ENCODE data around the gene C12orf50. TPM values are rescaled to one million over a fixed set of nuclear protein-coding genes. Genes with fewer than 3 reads are reported as not detected.
"Not testable (repeated sequence)": the region's sequence is repeated elsewhere in the genome, so short reads cannot be mapped to it uniquely, and the experiment has no call there.

The C12orf50 gene
- total and polyA plus RNA-seq, 11 donors = 0.06 to 0.10 (median 0.08) TPM; not detected in 8

- Histone ChIP-seq H3K9me3 (no peaks in the 10 kb centered on the region), H3K4me3 (no peak overlapping the region), H3K4me1 (no peaks in the 10 kb centered on the region), H3K27me3 (no peaks in the 10 kb centered on the region), H3K36me3 (no peaks in the 10 kb centered on the region), H3K27ac (no peak overlapping the region)
- TF ChIP-seq CTCF (IDR thresholded peaks at IDR 0.05) = no peak
- intact Hi-C loops (cut with DNase I) = no loop called here
- ATAC-seq = no peak
- 56 to 75% (median 69%) methylated on average over 2 of the region's 2 CpGs for WGBS, 4 donors
- no peak for DNase-seq
These were observed 68.6 kb downstream of the C12orf50 start for GRCh38 chr12:87960566-87960965.

GRCh38 chr12:87954028-87954427 lies 75.2 kb downstream of the C12orf50 start:
- H3K36me3 ChIP-seq; ATAC-seq; H3K4me3 ChIP-seq; intact Hi-C loops (cut with DNase I); DNase-seq; H3K27me3 ChIP-seq; H3K4me1 ChIP-seq; H3K27ac ChIP-seq; H3K9me3 ChIP-seq: not testable (repeated sequence)
- WGBS, 4 donors = 92 to 96% (median 95%) methylated on average over 7 of the region's 7 CpGs

DNA sequence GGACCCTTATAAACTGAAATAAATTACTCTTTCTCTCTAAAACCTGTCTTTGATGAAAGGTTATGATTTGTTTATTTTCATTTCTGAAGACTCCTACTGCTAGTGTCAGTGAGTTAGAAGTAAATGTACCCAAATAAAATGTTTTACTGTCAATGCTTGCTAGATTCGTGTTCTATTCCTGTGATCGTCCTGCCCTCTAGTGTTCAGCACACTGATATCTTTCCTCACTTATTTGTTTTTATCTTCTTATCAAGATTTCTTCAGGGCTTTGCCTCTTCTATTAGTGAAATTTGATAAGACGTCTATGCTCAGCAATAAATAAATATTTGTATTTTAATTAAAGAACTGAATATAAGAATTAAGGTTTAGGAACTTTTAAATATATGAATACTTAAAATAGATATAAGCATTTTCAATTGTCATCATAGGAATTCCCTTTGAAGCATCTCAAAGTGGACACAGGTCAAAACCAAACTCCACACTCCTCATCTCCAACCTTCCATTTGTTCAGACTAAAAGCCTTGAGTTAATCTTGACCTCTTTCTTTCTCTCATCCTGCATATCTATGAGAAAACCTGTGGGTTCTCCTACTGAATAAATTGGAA lies 75.8 kb downstream of the C12orf50 start:
- no peaks in the 10 kb centered on the region for H3K36me3 ChIP-seq
- H3K27me3 ChIP-seq = no peaks in the 10 kb centered on the region
- ATAC-seq (no peak), DNase-seq (no peak)
- WGBS, 4 donors = 2 to 3% (median 3%) methylated on average over 3 of the region's 3 CpGs
- H3K4me1 ChIP-seq = no peaks in the 10 kb centered on the region
- intact Hi-C loops (cut with DNase I) = no loop called here
- H3K4me3 ChIP-seq = no peak overlapping the region
- no peaks in the 10 kb centered on the region for H3K9me3 ChIP-seq
- TF ChIP-seq CTCF (IDR thresholded peaks at IDR 0.05) (peak in 9 of 12 donors; percentile 14 to 50 (median 33)), POLR2A (IDR thresholded peaks at IDR 0.05) (no peak)
- H3K27ac ChIP-seq = no peak overlapping the region

DNA sequence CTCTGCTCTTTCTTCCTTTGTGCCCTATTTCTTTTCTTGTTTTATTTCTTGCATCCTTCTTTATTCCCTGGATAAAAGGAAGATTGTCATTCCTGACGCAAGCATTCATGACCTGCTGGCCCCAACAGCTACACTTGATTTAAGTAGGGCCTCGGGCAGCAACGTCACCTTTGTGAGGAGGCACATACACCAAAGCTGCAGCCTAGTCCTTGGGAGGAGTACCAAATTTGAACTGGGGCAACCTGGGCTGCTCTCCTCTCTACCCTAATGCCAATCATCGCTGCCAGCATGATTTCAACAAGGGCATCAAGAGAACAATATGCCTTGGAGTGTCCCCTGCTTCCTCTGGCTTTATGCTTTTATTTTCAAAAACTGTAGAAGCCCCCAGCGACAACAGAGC lies 76.4 kb downstream of the C12orf50 start:
- intact Hi-C loops (cut with DNase I) = no loop called here
- H3K4me1 ChIP-seq = no peaks in the 10 kb centered on the region
- H3K9me3 ChIP-seq = no peaks in the 10 kb centered on the region
- DNase-seq (no peak), ATAC-seq (no peak)
- H3K27ac ChIP-seq = no peak overlapping the region
- 56 to 64% (median 59%) methylated on average over 5 of the region's 5 CpGs for WGBS, 4 donors
- TF ChIP-seq POLR2A (IDR thresholded peaks at IDR 0.05) (no peak), CTCF (IDR thresholded peaks at IDR 0.05) (no peak)
- no peaks in the 10 kb centered on the region for H3K27me3 ChIP-seq
- H3K4me3 ChIP-seq = no peak overlapping the region
- H3K36me3 ChIP-seq = no peaks in the 10 kb centered on the region

DNA sequence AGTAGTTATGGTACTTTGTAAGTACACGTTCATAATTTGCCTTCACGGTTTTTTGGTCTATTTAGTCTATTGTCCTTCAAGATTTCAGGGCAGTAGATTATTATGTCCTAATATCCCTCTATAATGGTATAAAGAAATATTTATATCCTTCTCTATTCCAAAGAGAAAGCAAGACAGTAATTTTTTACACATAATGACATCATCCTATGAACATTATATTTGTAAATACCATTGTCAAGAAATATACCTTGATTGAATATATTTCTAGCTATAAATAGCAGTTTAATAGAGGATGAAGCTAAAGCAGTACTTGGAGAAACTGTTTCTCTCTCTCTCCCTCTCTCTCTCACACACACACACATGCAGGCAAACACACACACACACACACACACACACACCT lies 77.0 kb downstream of the C12orf50 start:
- Histone ChIP-seq H3K36me3 (no peaks in the 10 kb centered on the region), H3K4me1 (no peaks in the 10 kb centered on the region), H3K9me3 (no peaks in the 10 kb centered on the region), H3K27ac (no peak overlapping the region), H3K27me3 (no peaks in the 10 kb centered on the region), H3K4me3 (no peak overlapping the region)
- intact Hi-C loops (cut with DNase I) = no loop called here
- TF ChIP-seq POLR2A (IDR thresholded peaks at IDR 0.05) = no peak
- TF ChIP-seq CTCF (IDR thresholded peaks at IDR 0.05) = no peak
- WGBS, 4 donors = 68 to 93% (median 88%) methylated on average over 2 of the region's 2 CpGs
- ATAC-seq = no peak
- DNase-seq = no peak
